Skin epidermis (tissue), 12 donors: ENCODE results near the gene ATP6V0A4.
A peak's percentile ranks its signal among the peaks of the same experiment; 100 is the strongest.

Experiments used
- H3K27ac ChIP-seq, 21 experiments: fragments of 200-600 bp; sonication (generic) in 11 of 21; one replicate each; pipeline ENCODE4 v1.5.0; 2020; ENCODE audit warnings: mild to moderate bottlenecking in 3 of 21, inconsistent platforms in 2 of 21, moderate library complexity in 2 of 21
- H3K4me3 ChIP-seq, 7 experiments: fragments of 200-600 bp; sonication (generic) in 2 of 7; one replicate each; pipeline ENCODE4 v1.5.0; 2020; ENCODE audit warnings: inconsistent platforms in 2 of 7, mild to moderate bottlenecking in 2 of 7, moderate library complexity in 1 of 7

ATP6V0A4 gene

DNA sequence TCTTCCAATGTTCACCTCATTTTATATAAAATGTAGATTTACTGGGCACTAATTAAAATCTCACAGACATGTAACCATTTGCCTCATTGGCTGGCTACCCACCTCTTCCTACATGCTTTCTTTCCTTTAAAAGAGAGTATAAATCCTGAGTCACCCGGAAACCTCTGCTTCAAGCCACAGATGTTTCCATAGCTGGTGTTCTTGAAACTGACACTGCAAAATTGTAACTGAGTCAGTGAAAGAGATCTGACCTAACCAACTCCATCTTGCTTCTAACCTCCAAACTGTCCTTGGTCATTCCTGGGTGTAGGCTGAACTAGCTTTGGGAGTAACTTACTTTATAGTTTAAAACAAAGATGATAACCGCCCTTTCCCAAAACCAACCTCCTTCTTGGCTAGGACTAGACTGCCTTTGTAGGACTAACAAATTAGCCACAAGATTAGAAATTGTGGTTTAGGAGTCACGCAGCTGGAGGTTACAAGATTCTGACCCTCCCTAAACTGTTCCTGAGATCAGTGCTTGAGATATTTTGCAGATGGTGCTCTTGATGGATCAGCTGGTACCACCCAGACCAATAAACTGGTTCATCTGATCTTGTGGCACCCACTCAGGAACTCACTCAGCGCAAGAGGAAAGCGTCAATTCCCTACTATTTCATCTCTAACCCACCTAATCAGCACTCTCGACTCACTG lies 130.3 kb downstream of the ATP6V0A4 start:
- no peak overlapping the region for H3K4me3 ChIP-seq
- H3K27ac ChIP-seq: no peak overlapping the region

DNA sequence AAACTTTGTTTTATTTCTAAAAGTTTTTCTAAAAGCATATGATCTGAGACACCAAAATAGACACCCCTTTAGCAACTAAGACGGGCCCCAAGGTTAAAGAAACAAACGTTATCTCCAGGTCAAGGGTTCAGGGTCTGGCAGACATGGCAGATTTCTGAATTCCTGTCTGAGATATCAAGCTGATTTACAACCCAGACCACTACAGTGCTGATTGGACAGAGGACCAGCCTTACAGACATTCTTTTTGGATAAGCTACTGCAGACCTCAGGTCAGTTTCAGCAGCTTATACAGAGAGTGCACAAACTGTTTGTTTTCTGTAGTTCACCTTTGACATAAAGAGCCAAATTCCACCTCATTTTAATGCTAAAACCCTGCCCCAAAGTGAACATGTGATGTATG lies 131.6 kb downstream of the ATP6V0A4 start:
- Histone ChIP-seq H3K27ac (no peak overlapping the region), H3K4me3 (no peak overlapping the region)

DNA sequence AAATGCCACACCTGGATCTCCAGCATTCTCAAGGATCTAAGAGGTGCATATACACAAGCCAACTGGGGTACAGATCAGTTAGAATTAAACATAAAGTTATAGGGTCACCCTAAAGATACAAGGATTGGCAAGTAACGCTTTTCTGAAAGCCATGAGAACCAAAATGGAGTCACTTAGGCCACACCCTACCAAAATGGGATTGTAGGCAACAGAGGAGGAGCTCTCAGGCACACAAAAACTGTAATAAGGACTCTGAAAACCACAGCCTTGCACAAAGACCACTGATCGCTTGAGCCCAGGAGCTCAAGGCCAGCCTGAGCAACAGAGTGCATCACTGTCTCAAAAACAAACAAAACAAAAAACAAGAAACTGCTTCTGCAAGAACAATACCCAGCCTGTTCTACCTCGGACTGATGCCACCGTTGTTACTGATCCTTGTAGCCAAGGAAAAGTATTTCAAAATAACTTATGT lies 132.3 kb downstream of the ATP6V0A4 start:
- no peak overlapping the region for H3K4me3 ChIP-seq
- no peak overlapping the region for H3K27ac ChIP-seq

DNA sequence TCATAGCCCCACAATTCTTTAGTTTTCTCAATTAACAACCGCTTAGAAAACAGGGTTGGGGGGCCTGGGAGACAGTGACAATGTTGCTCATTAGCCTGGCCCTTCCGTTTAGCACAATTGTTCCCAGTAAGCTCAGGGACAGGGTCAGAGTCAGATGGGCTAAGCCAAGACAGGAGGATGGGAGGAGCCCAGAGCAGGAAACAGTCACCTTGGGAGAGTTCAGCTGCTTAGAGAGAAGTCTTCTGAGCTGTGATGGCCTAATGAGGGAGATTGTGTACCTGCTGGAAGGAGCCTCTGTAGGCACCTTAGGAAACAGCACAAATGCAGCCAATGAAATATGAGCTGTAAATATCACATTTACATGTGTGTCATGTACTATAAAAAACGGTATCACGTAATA lies 132.7 kb downstream of the ATP6V0A4 start:
- no peak overlapping the region for H3K27ac ChIP-seq
- H3K4me3 ChIP-seq: no peak overlapping the region

DNA sequence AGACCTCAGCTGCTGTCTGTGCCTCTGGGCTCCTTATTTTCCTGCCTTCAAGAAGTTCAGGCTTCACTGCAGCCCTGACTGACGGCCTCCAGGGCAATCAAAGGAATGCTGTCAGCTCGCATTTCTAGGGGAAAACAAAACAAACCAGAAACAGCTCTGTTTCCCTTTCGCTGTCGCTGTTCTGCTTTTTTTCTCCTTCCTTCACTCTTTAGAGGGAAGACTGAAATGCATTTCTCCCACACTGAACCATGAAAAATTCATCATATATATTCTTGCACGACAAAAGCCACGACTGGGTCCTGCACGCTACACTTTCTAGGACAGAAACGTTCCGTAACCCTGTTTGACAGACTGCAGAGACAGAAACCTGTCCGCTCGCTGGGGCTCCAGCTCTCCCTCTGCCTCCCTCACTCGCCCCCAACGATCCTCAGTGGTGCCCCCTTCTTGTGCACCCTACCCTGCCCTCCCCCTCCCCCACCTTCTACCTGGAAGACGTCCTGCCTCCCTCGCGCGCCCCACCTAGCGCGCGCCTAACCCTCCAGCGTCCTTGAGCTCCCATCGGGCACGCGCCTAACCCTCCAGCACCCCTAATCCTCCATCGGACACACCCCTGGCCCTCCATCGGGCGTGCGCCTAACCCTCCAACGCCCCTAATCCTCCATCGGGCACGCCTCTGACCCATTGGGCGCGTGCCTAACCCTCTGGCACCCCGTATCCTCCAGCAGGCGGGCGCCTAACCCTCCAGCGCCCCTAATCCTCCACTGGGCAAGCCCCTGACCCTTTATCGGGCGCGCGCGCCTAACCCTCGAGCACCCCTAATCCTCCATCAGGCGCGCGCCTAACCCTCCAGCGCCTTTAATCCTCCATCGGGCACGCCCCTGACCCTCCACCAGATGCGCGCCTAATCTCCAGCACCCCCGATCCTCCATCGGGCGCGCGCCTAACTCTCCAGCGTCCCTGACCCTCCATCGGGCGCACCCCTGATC lies 134.0 kb downstream of the ATP6V0A4 start:
- Histone ChIP-seq H3K4me3 (peak overlapping the region; percentile 17 to 50 (median 27)), H3K27ac (peak overlapping the region in 6 of 21 experiments; percentile 16 to 60 (median 38))

DNA sequence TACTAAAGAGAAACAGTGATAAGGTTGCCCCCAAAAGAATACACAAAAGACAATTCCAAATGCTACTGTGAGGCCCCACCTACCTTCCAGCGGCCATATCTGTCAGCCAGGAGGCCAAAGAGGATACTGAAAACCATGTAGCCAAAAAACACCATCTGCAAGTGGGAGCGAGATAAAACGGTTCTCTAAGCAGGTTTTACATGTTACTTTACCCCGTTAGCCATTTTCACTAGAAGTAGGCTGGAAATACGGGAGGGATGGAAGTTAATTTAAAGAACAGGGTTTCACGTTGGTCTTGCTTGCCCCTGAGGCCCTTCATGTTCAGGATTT lies 135.0 kb downstream of the ATP6V0A4 start:
- H3K27ac ChIP-seq: no peak overlapping the region
- H3K4me3 ChIP-seq: no peak overlapping the region

DNA sequence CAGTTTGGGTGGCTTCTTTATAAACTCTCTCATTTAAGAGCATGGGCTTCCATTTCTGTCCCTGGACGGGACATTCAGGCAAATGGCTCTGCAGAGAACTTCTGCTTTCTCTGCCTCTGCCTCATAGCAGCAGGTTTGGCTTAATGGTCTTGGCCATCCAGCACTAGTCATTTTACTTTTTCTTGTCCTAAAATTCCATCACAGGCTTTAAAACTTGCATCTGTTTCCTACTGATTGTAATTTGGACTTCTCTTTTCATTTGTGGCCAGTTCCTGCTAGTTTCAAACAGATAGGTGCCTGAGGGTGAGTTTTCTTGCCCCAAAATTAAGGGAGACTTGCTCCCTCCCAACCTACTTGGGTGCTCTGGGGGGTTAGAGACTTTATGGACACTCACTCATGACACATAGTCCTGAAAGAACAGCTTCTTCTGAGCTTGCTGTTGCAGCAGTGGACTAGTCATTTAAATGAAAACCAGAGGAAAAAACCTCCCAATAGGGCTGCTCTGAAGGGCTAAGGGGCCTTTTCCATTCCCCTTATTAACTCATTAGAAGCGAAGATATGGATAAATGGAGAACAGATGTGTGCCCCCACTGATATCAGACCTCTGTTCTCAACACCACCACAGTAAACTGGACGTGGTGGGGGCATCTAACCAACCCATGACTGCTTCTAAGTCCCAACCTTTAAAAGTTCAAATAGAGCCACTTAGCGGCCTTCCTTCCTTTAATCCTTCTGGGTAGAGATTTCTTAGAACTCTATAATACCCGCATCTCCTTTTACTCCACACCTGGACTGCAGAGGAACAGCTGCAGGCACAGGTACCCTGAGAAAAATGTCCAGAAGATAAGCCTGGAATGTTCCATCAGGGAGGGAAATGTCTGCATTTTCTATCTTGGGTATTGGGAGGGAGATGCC lies 135.7 kb downstream of the ATP6V0A4 start:
- H3K4me3 ChIP-seq: no peak overlapping the region
- no peak overlapping the region for H3K27ac ChIP-seq

DNA sequence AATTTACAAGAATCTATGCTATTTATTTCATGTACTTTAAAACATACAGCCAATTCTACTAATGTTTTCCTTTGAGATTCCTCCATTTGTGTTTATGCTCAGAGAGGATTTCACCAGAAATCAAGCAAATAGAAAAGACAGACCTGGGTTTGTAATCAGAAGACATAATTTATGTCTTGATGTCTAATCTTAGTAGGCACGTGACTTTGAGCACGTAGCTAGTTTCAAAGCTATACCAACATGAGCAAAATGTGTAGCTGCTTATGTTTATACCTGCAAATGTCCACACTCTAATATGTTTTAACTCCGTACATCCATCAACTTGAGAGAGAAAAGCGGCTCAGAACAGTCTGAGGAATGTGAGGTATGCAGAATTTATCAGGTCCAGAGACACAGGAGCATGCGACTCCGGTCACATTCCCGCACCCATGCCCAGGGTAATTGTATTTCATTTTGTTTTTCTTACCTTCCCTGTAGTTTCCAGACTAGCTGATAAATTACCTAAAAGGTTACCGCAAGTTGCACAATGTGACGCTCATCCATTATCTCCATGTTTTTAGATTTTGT lies 136.8 kb downstream of the ATP6V0A4 start:
- no peak overlapping the region for H3K27ac ChIP-seq

DNA sequence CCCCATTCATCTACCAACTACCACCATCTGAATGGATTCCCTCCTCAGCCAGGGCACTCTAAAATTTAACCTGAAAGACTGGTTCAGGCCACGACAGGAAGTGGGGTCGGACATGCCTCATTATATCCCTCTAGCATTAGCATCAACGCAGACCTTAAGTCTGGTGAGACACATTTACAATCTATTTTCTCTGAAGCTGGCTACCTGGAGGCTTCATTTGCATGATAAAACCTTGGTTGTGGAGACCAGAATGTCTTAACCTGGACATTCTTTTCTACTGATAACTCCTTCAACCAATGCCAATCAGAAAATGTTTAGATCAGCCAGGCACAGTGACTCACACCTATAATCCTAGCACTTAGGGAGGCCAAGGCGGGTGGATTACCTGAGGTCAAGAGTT lies 139.1 kb downstream of the ATP6V0A4 start:
- Histone ChIP-seq H3K27ac (no peak overlapping the region), H3K4me3 (no peak overlapping the region)

More for the DNA sequence above, 136.8 kb downstream of the ATP6V0A4 start:
- H3K4me3 ChIP-seq: no peak overlapping the region

DNA sequence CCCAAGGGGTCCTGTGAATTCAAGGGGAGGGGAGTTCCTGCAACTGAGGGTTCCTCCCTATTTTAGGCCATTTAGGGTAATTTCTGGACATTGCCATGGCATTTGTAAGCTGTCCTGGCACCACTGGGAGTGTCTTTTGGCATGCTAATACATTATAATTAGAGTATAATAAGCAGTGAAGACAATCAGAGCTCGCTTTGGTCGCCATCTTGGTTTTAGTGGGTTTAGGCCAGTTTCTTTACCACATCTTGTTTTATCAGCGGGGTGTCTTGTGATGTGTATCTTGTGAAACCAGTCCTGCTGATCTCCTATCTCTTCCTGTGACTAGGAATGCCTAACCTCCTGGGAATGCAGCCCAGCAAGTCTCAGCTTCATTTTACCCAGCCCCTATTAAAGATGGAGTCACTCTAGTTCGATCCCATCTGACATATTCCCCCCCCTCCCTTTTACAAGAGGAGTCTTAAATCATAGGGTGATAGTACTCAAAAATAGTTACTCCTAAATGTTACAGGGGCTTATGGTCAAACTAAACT lies 140.1 kb downstream of the ATP6V0A4 start:
- Histone ChIP-seq H3K4me3 (no peak overlapping the region), H3K27ac (no peak overlapping the region)

DNA sequence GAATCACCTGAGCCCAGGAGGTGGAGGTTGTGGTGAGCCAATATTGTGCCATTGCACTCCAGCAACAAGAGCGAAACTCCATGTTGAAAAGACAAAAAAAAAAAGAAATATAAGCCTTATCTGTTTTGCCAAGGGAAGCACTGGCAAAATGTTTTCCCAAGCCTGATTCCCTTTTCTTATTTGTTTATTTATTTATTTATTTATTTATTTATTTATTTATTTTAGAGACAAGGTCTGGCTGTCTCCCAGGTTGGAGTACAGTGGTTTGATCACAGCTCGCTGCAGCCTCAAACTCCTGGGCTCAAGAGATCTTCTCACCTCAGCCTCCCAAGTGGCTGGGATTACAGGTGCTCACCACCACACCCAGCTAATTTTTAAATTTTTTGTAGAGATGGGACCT lies 141.0 kb downstream of the ATP6V0A4 start:
- Histone ChIP-seq H3K27ac (no peak overlapping the region), H3K4me3 (no peak overlapping the region)
